ENCODE measurements around the gene PRR12. TPM values are rescaled to one million over a fixed set of nuclear protein-coding genes. Genes with fewer than 3 reads are reported as not detected.
"Not testable (repeated sequence)": the region's sequence is repeated elsewhere in the genome, so short reads cannot be mapped to it uniquely, and the experiment has no call there.

Gene PRR12
- total RNA-seq, 1 experiment from 2014 or later = 2.3 TPM

DNA sequence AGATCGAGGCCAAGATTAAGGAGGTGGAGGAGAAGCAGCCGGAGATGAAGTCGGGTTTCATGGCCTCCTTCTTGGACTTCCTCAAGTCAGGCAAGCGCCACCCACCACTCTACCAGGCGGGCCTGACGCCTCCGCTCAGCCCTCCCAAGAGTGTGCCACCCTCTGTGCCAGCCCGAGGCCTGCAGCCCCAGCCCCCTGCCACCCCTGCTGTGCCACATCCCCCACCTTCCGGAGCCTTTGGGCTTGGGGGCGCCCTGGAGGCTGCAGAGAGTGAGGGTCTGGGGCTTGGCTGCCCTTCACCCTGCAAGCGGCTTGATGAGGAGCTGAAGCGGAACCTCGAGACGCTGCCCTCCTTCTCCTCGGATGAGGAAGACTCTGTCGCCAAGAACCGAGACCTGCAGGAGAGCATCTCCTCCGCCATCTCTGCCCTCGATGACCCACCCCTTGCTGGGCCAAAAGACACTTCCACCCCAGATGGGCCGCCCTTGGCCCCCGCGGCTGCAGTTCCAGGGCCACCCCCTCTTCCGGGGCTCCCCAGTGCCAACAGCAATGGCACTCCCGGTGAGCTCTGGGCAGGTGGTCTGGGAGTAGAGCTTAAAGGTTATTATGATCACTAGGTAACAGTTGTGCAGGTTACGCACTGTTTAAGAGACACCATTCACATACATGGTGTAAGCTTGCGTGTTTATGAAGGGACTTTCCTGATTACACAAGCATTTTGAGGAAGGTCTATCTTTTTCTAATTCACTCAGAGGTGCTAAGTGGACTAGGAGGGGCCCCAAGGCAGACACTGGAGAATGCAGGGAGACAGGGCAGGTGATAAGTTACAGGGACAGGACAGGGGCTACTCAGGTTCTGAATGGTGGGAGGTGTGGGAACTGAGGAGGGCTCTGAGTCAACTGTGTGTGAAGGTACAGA lies 8.7 kb downstream of the PRR12 start:
- in situ Hi-C loops (cut with HindIII; ENCODE audit: low pct_unique_long_range_greater_than_20kb, low sequenced_read_pairs) = no loop called here
- DNase-seq (ENCODE audit: low read depth) = no peak

GRCh38 chr19:49601482-49602038 lies 10.6 kb downstream of the PRR12 start:
- in situ Hi-C loops (cut with HindIII; ENCODE audit: low pct_unique_long_range_greater_than_20kb, low sequenced_read_pairs) = no loop called here
- DNase-seq (ENCODE audit: low read depth) = no peak

DNA sequence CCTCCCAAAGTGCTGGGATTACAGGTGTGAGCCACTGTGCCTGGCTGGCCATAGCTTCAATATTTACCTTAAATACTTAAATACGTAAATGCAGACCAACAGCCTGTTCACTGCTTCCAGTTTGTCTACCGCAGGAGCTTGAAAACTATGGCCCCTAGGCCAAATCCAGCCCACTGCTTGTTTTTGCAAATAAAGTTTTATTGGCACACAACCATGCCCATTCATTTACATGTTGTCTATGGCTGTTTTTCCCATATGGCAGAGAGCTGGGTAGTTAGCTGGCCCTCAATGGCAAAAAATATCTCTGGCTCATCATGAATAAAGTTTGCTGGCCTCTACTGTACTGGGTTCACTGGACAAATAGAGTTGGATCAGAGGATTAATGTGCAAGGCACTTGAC lies 11.8 kb downstream of the PRR12 start:
- DNase-seq (ENCODE audit: low read depth) = no peak
- in situ Hi-C loops (cut with HindIII; ENCODE audit: low pct_unique_long_range_greater_than_20kb, low sequenced_read_pairs) = no loop called here

DNA sequence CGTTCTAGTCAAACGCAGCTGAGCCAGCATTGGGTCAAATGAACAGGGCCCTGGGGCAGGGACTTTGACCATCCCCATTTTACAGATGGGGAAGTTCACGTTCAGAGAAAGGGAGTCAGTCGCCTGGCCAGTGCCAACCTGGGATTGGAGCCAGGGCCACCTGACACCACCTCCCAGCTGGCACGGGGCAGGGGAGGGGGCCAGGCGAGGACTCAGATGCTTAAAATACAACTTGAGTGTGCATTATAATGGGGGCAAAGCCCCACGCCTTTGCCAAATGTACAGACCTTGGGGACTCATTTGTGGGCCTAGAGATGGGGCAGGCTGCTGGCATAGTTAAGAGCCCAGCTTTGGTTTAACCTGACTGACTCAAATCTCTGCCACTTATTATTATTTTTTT lies 14.6 kb downstream of the PRR12 start:
- DNase-seq (ENCODE audit: low read depth) = no peak
- in situ Hi-C loops (cut with HindIII; ENCODE audit: low pct_unique_long_range_greater_than_20kb, low sequenced_read_pairs) = no loop called here

DNA sequence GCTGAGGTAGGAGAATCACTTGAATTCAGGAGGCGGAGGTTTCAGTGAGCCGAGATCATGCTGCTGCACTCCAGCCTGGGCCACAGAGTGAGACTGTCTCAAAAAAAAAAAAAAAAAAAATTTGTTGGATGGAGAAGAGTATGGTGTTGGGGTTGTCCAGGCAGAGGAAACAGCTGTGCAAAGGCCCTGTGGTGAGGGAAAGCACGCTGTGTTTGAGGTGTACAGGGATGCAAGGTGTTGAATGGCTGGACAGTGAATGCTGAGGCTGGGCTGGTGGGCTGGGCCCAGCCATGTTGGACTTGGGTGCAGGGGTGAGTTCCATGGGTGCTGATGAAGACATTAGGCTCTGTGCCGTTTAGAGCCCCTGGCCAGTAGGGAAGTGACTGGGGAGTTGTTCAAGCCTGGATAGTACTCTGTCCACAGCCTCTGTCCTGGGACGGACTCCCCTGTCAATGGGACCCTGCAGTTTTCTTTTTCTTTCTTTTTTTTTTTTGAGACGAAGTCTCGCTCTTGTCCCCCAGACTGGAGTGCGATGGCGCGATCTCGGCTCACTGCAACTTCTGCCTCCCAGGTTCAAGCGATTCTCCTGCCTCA lies 18.6 kb downstream of the PRR12 start:
- no peak for DNase-seq (ENCODE audit: low read depth)
- in situ Hi-C loops (cut with HindIII; ENCODE audit: low pct_unique_long_range_greater_than_20kb, low sequenced_read_pairs) = no loop called here

- in situ Hi-C loops (cut with HindIII; ENCODE audit: low pct_unique_long_range_greater_than_20kb, low sequenced_read_pairs) = no loop called here
- peak; percentile 33 for DNase-seq (ENCODE audit: low read depth)
These were observed 22.4 kb downstream of the PRR12 start for GRCh38 chr19:49613374-49613773.

GRCh38 chr19:49614096-49614833 lies 23.3 kb downstream of the PRR12 start:
- DNase-seq (ENCODE audit: low read depth) = peak; percentile 37

DNA sequence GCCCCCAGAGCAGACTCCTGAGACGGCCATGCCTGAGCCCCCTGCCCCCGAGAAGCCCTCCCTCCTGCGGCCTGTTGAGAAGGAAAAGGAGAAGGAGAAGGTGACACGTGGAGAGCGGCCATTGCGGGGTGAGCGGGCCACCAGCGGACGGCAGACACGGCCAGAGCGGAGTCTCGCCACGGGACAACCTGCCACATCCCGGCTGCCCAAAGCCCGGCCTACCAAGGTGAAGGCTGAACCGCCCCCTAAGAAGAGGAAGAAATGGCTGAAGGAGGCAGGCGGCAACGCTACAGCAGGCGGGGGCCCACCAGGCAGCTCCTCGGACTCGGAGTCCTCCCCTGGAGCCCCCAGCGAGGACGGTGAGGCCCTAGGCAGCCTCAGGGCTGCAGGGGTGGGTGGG lies 24.9 kb downstream of the PRR12 start:
- no peak for DNase-seq (ENCODE audit: low read depth)
- in situ Hi-C loops (cut with HindIII; ENCODE audit: low pct_unique_long_range_greater_than_20kb, low sequenced_read_pairs) = no loop called here

More at GRCh38 chr19:49614096-49614833, 23.3 kb downstream of the PRR12 start:
- in situ Hi-C loops (cut with HindIII; ENCODE audit: low pct_unique_long_range_greater_than_20kb, low sequenced_read_pairs) = no loop called here

GRCh38 chr19:49616532-49616931 lies 25.6 kb downstream of the PRR12 start:
- DNase-seq (ENCODE audit: low read depth) = no peak
- in situ Hi-C loops (cut with HindIII; ENCODE audit: low pct_unique_long_range_greater_than_20kb, low sequenced_read_pairs) = no loop called here

DNA sequence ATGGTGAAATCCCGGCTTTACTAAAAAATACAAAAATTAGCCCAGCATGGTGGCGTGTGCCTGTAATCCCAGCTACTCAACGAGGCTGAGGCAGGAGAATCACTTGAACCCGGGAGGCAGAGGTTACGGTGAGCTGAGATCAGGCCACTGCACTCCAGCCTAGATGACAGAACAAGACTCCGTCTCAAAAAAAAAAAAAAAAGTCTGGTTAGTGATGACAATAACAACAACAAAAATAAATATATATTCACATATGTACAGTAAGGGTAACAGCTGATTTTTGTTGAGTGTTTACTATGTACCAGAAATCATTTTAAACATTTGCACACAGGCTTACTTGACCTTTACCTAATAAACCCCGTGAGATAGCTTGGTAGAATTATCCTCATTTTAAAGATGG lies 26.0 kb downstream of the PRR12 start:
- DNase-seq (ENCODE audit: low read depth) = no peak
- in situ Hi-C loops (cut with HindIII; ENCODE audit: low pct_unique_long_range_greater_than_20kb, low sequenced_read_pairs) = no loop called here

- in situ Hi-C loops (cut with HindIII; ENCODE audit: low pct_unique_long_range_greater_than_20kb, low sequenced_read_pairs) = not testable (repeated sequence)
These were observed 26.9 kb downstream of the PRR12 start for GRCh38 chr19:49617860-49618259.

DNA sequence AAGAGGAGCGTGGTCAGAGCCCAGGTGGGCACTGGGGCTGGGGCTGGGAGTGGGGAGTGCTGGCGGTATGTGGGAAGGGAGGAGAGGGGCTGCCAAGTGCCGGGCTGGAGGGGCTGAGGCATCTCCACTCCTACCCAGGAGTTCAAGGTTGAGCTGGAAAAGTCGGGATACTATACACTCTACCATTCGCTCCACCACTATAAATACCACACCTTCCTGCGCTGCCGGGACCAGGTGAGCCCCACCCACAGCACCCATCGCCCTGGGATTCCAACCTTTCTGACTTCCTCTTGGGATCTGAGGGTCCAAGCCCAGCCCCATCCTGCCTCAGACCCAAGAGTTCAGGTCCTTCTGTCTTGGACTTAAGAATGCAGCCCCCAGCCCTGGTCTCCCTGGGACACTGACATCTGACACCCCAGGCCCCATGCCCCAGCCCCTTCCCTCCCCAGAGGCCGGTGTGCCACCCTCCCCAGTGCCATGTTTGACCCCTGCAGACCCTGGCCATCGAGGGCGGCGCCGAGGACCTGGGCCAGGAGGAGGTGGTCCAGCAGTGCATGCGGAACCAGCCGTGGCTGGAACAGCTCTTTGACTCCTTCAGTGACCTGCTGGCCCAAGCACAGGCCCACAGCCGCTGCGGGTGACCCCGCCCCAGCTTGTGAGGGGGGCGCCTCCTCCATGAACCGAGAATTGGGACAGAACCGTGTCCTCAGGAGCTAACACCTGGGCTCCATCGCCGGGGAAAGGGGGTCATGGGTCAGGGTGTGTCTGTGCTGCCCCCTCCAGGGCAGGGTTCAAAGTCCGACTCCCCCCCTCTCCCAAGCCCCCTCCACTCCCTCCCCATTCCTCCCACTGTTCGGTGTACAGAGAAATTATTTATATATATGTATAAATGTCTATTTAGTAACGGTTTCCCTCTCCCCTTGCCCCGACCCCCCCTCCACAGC lies 34.3 kb downstream of the PRR12 start:
- in situ Hi-C loops (cut with HindIII; ENCODE audit: low pct_unique_long_range_greater_than_20kb, low sequenced_read_pairs) = no loop called here

More at GRCh38 chr19:49617860-49618259, 26.9 kb downstream of the PRR12 start:
- DNase-seq (ENCODE audit: low read depth) = not testable (repeated sequence)

GRCh38 chr19:49626226-49626625 lies 35.2 kb downstream of the PRR12 start:
- in situ Hi-C loops (cut with HindIII; ENCODE audit: low pct_unique_long_range_greater_than_20kb, low sequenced_read_pairs) = no loop called here
- DNase-seq (ENCODE audit: low read depth) = no peak

More for the DNA sequence above, 34.3 kb downstream of the PRR12 start:
- DNase-seq (ENCODE audit: low read depth) = no peak

DNA sequence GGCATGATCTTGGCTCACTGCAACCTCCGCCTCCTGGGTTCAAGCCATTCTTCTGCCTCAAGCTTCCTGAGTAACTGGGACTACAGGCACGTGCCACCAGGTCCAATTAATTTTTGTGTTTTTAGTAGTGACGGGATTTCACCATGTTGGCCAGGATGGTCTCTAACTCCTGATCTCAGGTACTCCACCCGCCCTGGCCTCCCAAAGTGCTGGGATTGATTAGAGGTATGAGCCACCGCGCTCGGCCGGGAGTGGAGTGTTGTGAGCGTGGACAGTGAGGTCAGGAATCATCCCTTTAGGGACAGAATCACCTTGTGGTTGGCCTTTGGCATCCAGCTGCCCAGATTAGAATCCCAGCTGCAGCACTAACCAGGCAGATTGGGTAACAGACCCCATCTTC lies 38.7 kb downstream of the PRR12 start:
- in situ Hi-C loops (cut with HindIII; ENCODE audit: low pct_unique_long_range_greater_than_20kb, low sequenced_read_pairs) = no loop called here
- DNase-seq (ENCODE audit: low read depth) = no peak

DNA sequence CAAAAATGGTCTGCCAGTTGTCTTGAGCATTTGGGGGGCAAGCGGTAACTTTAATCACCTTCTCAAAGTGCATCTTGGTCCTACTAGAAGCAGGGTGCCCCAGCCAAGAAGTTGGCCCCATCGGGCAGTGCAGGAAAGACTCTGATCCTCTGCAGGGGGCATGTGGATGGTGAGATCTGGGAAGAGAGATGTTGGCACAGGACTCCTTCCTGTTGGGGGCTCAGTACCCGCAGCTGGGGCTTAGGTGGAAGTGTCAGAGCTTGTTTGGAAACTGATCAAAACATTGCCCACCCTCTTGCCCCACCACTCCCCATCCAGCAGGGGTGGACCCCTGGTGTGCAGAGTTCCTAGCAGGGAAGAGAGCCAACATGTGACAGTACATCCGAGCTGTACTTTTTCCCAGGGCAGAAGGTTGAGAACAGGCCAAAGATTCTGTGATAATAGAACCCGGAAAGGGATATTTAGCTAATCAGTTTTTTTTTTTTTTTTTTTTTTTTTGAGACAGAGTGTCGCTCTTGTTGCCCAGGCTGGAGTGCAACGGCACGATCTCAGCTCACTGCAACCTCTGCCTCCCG lies 40.1 kb downstream of the PRR12 start:
- in situ Hi-C loops (cut with HindIII; ENCODE audit: low pct_unique_long_range_greater_than_20kb, low sequenced_read_pairs) = no loop called here
- no peak for DNase-seq (ENCODE audit: low read depth)

- in situ Hi-C loops (cut with HindIII; ENCODE audit: low pct_unique_long_range_greater_than_20kb, low sequenced_read_pairs) = no loop called here
These were observed 40.7 kb downstream of the PRR12 start for GRCh38 chr19:49631610-49632192.

GRCh38 chr19:49632576-49632975 lies 41.6 kb downstream of the PRR12 start:
- in situ Hi-C loops (cut with HindIII; ENCODE audit: low pct_unique_long_range_greater_than_20kb, low sequenced_read_pairs) = no loop called here
- DNase-seq (ENCODE audit: low read depth) = no peak

More at GRCh38 chr19:49631610-49632192, 40.7 kb downstream of the PRR12 start:
- DNase-seq (ENCODE audit: low read depth) = no peak

Data from Caki2 (cell line).